ENCODE results near the gene AMOTL2. TPM values are rescaled to one million over a fixed set of nuclear protein-coding genes. Genes with fewer than 3 reads are reported as not detected.

The AMOTL2 gene
- polyA plus RNA-seq, 2 of the 4 experiments (the other 2 are of a cell fraction), result 41.1 to 44.1 TPM

DNA sequence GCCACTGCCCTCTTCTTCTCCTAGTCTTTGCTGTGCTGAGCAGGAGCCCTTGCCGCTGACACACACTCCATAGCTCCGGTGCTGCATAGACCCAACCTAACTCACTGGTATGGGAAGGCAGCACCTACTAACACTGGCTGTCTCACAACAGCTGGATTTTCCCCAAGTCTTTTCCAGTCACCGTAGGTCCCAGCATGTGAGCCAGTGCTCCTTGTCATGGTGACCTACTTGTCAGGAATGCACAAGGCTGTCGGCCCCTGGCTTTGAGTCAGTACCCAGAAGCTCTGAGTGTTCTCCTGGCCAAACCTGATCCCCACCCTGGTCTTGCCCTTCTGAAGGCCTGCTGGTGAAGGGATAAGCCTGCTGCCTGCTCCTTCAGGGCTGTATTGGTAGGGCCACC is 25.7 kb downstream of the AMOTL2 start:
- Histone ChIP-seq H3K27ac (peak overlapping the region in 1 of 2 experiments; percentile 87; a peak in 3 of 6 replicates), H3K4me1 (peaks cover 28% of the 10 kb centered on the region), H3K4me3 (no peak overlapping the region), H3K4me2 (no peak overlapping the region), H3K9me3 (peaks cover 10% of the 10 kb centered on the region)
- no peak for DNase-seq (ENCODE audit: low read depth in 1 of 2, low spot score in 1 of 2)
- no peak for ATAC-seq
- no peak for FAIRE-seq
- 53% methylated on average over 4 of the region's 4 CpGs for WGBS (ENCODE audit: missing lambda C conversion rate)
- ChIA-PET POLR2A (no interaction called here), CTCF (interaction anchor here (0.6 to 1.5 kb wide), 3 partner anchors 10 to 36 kb away, joined by 3 to 4 read pairs (median 3); no protein-coding TSS in a partner anchor)
- TF ChIP-seq CHD4 (IDR thresholded peaks at IDR 0.05; ENCODE audit: borderline replicate concordance) (no peak), EP300 (IDR thresholded peaks at IDR 0.05) (no peak), NFE2L2 (conservative IDR thresholded peaks at IDR 0.05; ENCODE audit: low read length) (no peak), HEYL (CRISPR knock-in tag; IDR thresholded peaks at IDR 0.05) (no peak), REST (IDR thresholded peaks at IDR 0.05) (no peak), RCOR1 (IDR thresholded peaks at IDR 0.05; ENCODE audit: low read depth, low read length) (no peak), MAFK (IDR thresholded peaks at IDR 0.05; ENCODE audit: partially characterized antibody) (no peak), FOSL2 (IDR thresholded peaks at IDR 0.05) (no peak), FOSL2 (CRISPR knock-in tag; IDR thresholded peaks at IDR 0.05) (no peak), TP53 (CRISPR knock-in tag; IDR thresholded peaks at IDR 0.05) (no peak), KDM1A (IDR thresholded peaks at IDR 0.05; ENCODE audit: low read depth) (no peak), POLR2AphosphoS2 (conservative IDR thresholded peaks at IDR 0.05; ENCODE audit: low read length) (no peak), RARB (CRISPR knock-in tag; IDR thresholded peaks at IDR 0.05) (no peak), BHLHE40 (IDR thresholded peaks at IDR 0.05; ENCODE audit: low read depth, low read length) (no peak), CBX2 (IDR thresholded peaks at IDR 0.05; ENCODE audit: borderline replicate concordance, low read depth) (no peak), GATA3 (IDR thresholded peaks at IDR 0.05; ENCODE audit: borderline replicate concordance) (no peak), EHF (CRISPR knock-in tag; IDR thresholded peaks at IDR 0.05) (no peak)
- TF ChIP-seq, protein P1, sequence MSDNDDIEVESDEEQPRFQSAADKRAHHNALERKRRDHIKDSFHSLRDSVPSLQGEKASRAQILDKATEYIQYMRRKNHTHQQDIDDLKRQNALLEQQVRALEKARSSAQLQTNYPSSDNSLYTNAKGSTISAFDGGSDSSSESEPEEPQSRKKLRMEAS (IDR thresholded peaks at IDR 0.05), result no peak

GRCh38 chr3:134347551-134347950 is 26.7 kb downstream of the AMOTL2 start:
- H3K27ac ChIP-seq, result peak overlapping the region in 1 of 2 experiments; percentile 26; a peak in 1 of 6 replicates

GRCh38 chr3:134346744-134347143 is 27.5 kb downstream of the AMOTL2 start:
- 0% methylated on average over 1 of the region's 1 CpG for WGBS (ENCODE audit: missing lambda C conversion rate)
- FAIRE-seq, result no peak
- no peak for TF ChIP-seq CHD2 (IDR thresholded peaks at IDR 0.05; ENCODE audit: low read length, partially characterized antibody)
- TF ChIP-seq MYC (IDR thresholded peaks at IDR 0.05; ENCODE audit: borderline replicate concordance, low read length), result no peak
- no peak for TF ChIP-seq ATOH8 (CRISPR knock-in tag; IDR thresholded peaks at IDR 0.05; ENCODE audit: low read depth)
- TF ChIP-seq E2F6 (IDR thresholded peaks at IDR 0.05; ENCODE audit: borderline replicate concordance, low read depth), result no peak
- no peak for TF ChIP-seq MAZ (IDR thresholded peaks at IDR 0.05; ENCODE audit: borderline replicate concordance, low read depth, low read length)
- TF ChIP-seq HOXA7 (CRISPR knock-in tag; IDR thresholded peaks at IDR 0.05), result no peak
- no peak for TF ChIP-seq HOXB13 (CRISPR knock-in tag; IDR thresholded peaks at IDR 0.05; ENCODE audit: low read depth)
- TF ChIP-seq ZSCAN20 (CRISPR knock-in tag; IDR thresholded peaks at IDR 0.05), result no peak
- no peak for TF ChIP-seq HDAC2 (IDR thresholded peaks at IDR 0.05)
- TF ChIP-seq ZFP36 (IDR thresholded peaks at IDR 0.05; ENCODE audit: borderline replicate concordance, partially characterized antibody), result no peak
- no peak for TF ChIP-seq NR3C1 (IDR thresholded peaks at IDR 0.05)
- TF ChIP-seq RCOR1 (IDR thresholded peaks at IDR 0.05; ENCODE audit: low read depth, low read length), result no peak

More at GRCh38 chr3:134347551-134347950, 26.7 kb downstream of the AMOTL2 start:
- ChIA-PET CTCF (interaction anchor here (1.5 kb wide), 1 partner anchor 9 kb away, joined by 4 read pairs; no protein-coding TSS in a partner anchor), POLR2A (no interaction called here)
- no peak for TF ChIP-seq SREBF2 (IDR thresholded peaks at IDR 0.05)
- no peak for TF ChIP-seq CHD2 (IDR thresholded peaks at IDR 0.05; ENCODE audit: low read length, partially characterized antibody)
- no peak for TF ChIP-seq HDAC2 (IDR thresholded peaks at IDR 0.05)
- TF ChIP-seq, protein P2, sequence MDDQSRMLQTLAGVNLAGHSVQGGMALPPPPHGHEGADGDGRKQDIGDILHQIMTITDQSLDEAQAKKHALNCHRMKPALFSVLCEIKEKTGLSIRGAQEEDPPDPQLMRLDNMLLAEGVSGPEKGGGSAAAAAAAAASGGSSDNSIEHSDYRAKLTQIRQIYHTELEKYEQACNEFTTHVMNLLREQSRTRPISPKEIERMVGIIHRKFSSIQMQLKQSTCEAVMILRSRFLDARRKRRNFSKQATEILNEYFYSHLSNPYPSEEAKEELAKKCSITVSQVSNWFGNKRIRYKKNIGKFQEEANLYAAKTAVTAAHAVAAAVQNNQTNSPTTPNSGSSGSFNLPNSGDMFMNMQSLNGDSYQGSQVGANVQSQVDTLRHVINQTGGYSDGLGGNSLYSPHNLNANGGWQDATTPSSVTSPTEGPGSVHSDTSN (IDR thresholded peaks at IDR 0.05), result no peak
- no peak for TF ChIP-seq HOXA7 (CRISPR knock-in tag; IDR thresholded peaks at IDR 0.05)
- DNase-seq (ENCODE audit: low read depth in 1 of 2, low spot score in 1 of 2) (no peak), FAIRE-seq (no peak), ATAC-seq (no peak)
- peaks cover 18% of the 10 kb centered on the region for H3K4me1 ChIP-seq
- H3K9me3 ChIP-seq, result peaks cover 10% of the 10 kb centered on the region
- WGBS (ENCODE audit: missing lambda C conversion rate), result 85% methylated on average over 3 of the region's 3 CpGs
- H3K4me2 ChIP-seq, result no peak overlapping the region
- H3K4me3 ChIP-seq, result no peak overlapping the region

More at GRCh38 chr3:134346744-134347143, 27.5 kb downstream of the AMOTL2 start:
- ChIA-PET POLR2A (no interaction called here), CTCF (interaction anchor here (2.4 kb wide), 1 partner anchor 11 kb away, joined by 11 read pairs; no protein-coding TSS in a partner anchor)
- Histone ChIP-seq H3K4me3 (no peak overlapping the region), H3K4me1 (peaks cover 13% of the 10 kb centered on the region; the same call in 2 of the 3 replicates), H3K9me3 (peaks cover 10% of the 10 kb centered on the region), H3K27ac (no peak overlapping the region), H3K4me2 (no peak overlapping the region)
- no peak for ATAC-seq
- no peak for DNase-seq (ENCODE audit: low read depth in 1 of 2, low spot score in 1 of 2)
